CD4-positive, alpha-beta T cell (primary cell): ENCODE results near the gene ESD. TPM values are rescaled to one million over a fixed set of nuclear protein-coding genes. Genes with fewer than 3 reads are reported as not detected.

Experiments used
- ATAC-seq: fragments of 200-7000 bp; cut with Tn5 transposase; one replicate; pipeline ENCODE4 v1.10.0; 2022; ENCODE audit warnings: mild to moderate bottlenecking; ENCODE audit not compliant: poor library complexity
- CTCF ChIA-PET: fragments of 350-600 bp; sonication (Branson Sonifier 250); formaldehyde crosslinking; loops from one replicate; lab custom pipeline; 2021; ENCODE audit warnings: antibody characterized with exemption, inconsistent platforms; lab: Charles Lee
- POLR2A ChIA-PET: fragments of 350-600 bp; sonication (Branson Sonifier 250); formaldehyde crosslinking; loops from one replicate; lab custom pipeline; 2021; ENCODE audit warnings: antibody characterized with exemption, inconsistent platforms; lab: Charles Lee
- DNase-seq, 14 experiments: peaks; one replicate each; pipeline ENCODE4 v3.0.0-alpha.2; 2013 to 2020; ENCODE audit warnings: mixed read lengths in 2 of 14
- H3K27ac ChIP-seq, 2 donors: one replicate each; pipeline versions ENCODE4 v1.5.1 to v1.7.0; 2013; ENCODE audit warnings: low read length in 2 of 2, low read depth in 1 of 2, mild to moderate bottlenecking in 1 of 2
- H3K27me3 ChIP-seq, 2 experiments: 1 replicate in 1 of 2; 2 replicates in 1 of 2; pipeline versions ENCODE4 v1.6.1 to v1.7.0; 2013; ENCODE audit warnings: low read length in 2 of 2, control low read depth in 1 of 2, mild to moderate bottlenecking in 1 of 2, moderate library complexity in 1 of 2; ENCODE audit not compliant: insufficient read depth in 2 of 2, control insufficient read depth in 1 of 2
- H3K36me3 ChIP-seq: one replicate; pipeline ENCODE4 v1.6.1; 2013; ENCODE audit warnings: low read length, control low read depth; ENCODE audit not compliant: insufficient read depth
- H3K4me1 ChIP-seq: one replicate; pipeline ENCODE4 v1.6.1; 2013; ENCODE audit warnings: low read length, control low read depth; ENCODE audit not compliant: insufficient read depth
- H3K4me3 ChIP-seq: one replicate; pipeline ENCODE4 v1.5.1; 2013; ENCODE audit warnings: mild to moderate bottlenecking, low read length, moderate library complexity
- H3K9me3 ChIP-seq, 2 experiments: 1 replicate in 1 of 2; 2 replicates in 1 of 2; pipeline versions ENCODE4 v1.6.1 to v1.7.0; 2013; ENCODE audit warnings: low read length in 2 of 2, mild to moderate bottlenecking in 2 of 2, control low read depth in 1 of 2, moderate library complexity in 1 of 2; ENCODE audit not compliant: control insufficient read depth in 1 of 2, insufficient read depth in 1 of 2
- H3K27ac Mint-ChIP-seq: one replicate; pipeline ENCODE4 v1.8.0; 2020; ENCODE audit warnings: mixed read lengths
- H3K27me3 Mint-ChIP-seq: one replicate; pipeline ENCODE4 v1.8.0; 2021; ENCODE audit warnings: mixed read lengths
- H3K36me3 Mint-ChIP-seq: one replicate; pipeline ENCODE4 v1.8.0; 2021; ENCODE audit warnings: low read depth, mixed read lengths
- H3K4me1 Mint-ChIP-seq: one replicate; pipeline ENCODE4 v1.8.0; 2021; ENCODE audit warnings: low read depth, mixed read lengths
- H3K4me3 Mint-ChIP-seq: one replicate; pipeline ENCODE4 v1.8.0; 2020; ENCODE audit warnings: mild to moderate bottlenecking, mixed read lengths
- H3K9me3 Mint-ChIP-seq: one replicate; pipeline ENCODE4 v1.8.0; 2020; ENCODE audit warnings: mixed read lengths
- intact Hi-C, 2 experiments: fragments of 100-400 bp; cut with DNase I in 1 of 2; cut with micrococcal nuclease in 1 of 2; formaldehyde crosslinking; loops; one replicate each; pipeline versions ENCODE4 v1.15.1 to v1.9.0; 2023 to 2025; cut with DNase I, micrococcal nuclease
- polyA plus RNA-seq, 2 donors: library from polyadenylated mRNA; unstranded; fragments of 120-200 nt; gene quantifications; one replicate each; pipeline ENCODE4 v1.2.1, GENCODE V29; 2013
- total RNA-seq, 174 experiments: library from RNA in 2 of 174; stranded (reverse) in 2 of 174; gene quantifications; one replicate each; pipeline ENCODE4 v1.2.3 and lab custom pipeline; 2021 to 2026
- TF ChIP-seq, protein P1 (sequence below): fragments of 200-600 bp; IDR thresholded peaks from one replicate; pipeline ENCODE4 v1.8.0; 2022; ENCODE audit warnings: antibody characterized with exemption, mild to moderate bottlenecking

The ESD gene, protein sequence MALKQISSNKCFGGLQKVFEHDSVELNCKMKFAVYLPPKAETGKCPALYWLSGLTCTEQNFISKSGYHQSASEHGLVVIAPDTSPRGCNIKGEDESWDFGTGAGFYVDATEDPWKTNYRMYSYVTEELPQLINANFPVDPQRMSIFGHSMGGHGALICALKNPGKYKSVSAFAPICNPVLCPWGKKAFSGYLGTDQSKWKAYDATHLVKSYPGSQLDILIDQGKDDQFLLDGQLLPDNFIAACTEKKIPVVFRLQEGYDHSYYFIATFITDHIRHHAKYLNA
- 10 to 100 TPM; 30.8 to 34.1 TPM for total RNA-seq
- polyA plus RNA-seq (2013, experiment 1 of 2), result 76.5 TPM
- 73.1 TPM for polyA plus RNA-seq (2013, experiment 2 of 2)
- 30.8 to 158 (median 76.1) reads per million in 172 experiments for total RNA-seq (lab: John Stamatoyannopoulos, UW)

DNA sequence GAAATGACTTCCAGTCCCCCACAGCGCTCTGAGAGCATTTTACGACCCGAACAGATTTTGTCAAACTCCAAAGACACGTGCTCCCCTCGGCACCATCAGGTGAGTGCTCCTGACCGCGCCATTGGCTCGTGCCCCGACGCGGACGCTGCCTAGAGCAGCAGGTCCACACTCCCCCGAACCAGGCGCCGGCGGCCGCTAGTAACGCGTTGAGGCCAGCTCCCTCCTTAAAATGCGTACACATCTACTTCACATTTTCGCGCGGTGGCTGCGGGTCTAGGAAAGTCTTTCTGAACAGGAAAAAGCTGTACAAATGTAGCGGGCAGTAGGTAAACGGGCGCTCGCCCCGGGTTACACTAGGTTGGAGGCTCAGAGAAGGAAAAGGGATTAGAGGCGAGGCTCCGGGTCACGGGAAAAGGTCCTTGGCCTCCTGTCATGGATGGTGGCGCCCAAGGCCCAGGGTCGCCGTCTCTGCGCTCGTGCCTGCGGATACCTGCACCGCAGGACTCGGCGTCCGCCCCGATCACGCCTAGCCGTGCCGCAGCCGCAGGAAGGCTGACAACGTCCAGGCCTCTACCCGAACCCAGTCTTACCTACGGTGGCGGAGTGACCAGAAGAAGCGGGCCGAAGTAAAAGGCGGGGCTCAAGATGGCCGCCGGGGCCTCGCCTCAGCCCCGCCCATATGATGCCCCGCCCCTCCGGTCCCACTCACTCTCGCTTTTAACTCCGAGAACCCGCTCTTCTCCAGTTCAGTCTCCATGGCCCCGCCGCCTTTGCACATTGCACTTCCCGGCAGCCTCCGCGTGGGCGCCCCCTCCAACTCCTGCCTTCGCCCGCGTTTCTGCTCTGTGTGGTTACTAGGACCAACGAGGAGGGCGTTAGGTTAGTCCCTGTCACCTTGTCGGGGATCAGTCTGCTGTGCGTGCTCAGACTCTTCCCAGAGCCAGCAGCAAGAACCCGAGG is at the start of gene ESD:
Gene ESD, minus strand, starts transcription at position 647 of the 960 bp plus-strand sequence. CDS start 5,748 bp downstream, outside the sequence.
- no peaks in the 10 kb centered on the region for H3K27me3 ChIP-seq
- H3K36me3 ChIP-seq, result no peaks in the 10 kb centered on the region
- Mint-ChIP-seq H3K9me3 (no peaks in the 10 kb centered on the region), H3K27ac (peak within 1 kb of the TSS; percentile 94), H3K4me1 (peaks cover 43% of the 10 kb centered on the region), H3K36me3 (peaks cover 28% of the 10 kb centered on the region), H3K4me3 (peak within 1 kb of the TSS; percentile 89), H3K27me3 (no peaks in the 10 kb centered on the region)
- no peaks in the 10 kb centered on the region for H3K9me3 ChIP-seq
- peak within 1 kb of the TSS; percentile 71 to 83 for H3K27ac ChIP-seq
- DNase-seq (peak; percentile 80 to 96 (median 88)), ATAC-seq (peak; percentile 93)
- TF ChIP-seq, protein P1, sequence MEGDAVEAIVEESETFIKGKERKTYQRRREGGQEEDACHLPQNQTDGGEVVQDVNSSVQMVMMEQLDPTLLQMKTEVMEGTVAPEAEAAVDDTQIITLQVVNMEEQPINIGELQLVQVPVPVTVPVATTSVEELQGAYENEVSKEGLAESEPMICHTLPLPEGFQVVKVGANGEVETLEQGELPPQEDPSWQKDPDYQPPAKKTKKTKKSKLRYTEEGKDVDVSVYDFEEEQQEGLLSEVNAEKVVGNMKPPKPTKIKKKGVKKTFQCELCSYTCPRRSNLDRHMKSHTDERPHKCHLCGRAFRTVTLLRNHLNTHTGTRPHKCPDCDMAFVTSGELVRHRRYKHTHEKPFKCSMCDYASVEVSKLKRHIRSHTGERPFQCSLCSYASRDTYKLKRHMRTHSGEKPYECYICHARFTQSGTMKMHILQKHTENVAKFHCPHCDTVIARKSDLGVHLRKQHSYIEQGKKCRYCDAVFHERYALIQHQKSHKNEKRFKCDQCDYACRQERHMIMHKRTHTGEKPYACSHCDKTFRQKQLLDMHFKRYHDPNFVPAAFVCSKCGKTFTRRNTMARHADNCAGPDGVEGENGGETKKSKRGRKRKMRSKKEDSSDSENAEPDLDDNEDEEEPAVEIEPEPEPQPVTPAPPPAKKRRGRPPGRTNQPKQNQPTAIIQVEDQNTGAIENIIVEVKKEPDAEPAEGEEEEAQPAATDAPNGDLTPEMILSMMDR, result no peak
- H3K4me3 ChIP-seq, result peak within 1 kb of the TSS; percentile 93
- intact Hi-C loops, result loop anchor here (1.0 to 10.0 kb wide), 4 partner anchors 45 to 1879 kb away; no protein-coding TSS in a partner anchor
- peaks cover 25% of the 10 kb centered on the region for H3K4me1 ChIP-seq
- ChIA-PET CTCF (no interaction called here), POLR2A (interaction anchor here (1.1 to 1.7 kb wide), 5 partner anchors 12 to 244 kb away, joined by 3 to 5 read pairs (median 4); partner anchors contain the start of gene LRCH1)

DNA sequence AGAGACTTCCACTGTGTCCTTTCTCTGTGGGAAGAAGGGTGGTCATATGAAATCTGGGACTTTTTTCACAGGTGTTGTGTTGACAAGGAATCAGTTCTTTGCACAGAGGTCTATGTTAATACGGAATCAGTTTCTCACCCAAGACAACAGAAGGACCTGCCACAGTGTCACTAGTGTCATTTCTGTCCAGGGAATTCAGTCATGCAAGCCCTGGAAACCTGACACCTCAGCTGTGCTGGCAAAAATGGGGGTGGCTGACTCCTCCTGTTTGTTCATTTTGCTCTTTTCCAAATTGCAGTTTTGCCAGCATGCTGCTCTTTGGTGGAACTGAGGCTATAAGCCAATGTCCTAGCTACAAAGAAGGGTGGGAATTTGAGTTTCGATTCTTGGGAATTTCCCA is 49.8 kb upstream of the ESD start:
- no peaks in the 10 kb centered on the region for H3K9me3 Mint-ChIP-seq
- Histone ChIP-seq H3K27me3 (peaks cover 0 to 5% of the 10 kb centered on the region in 2 experiments), H3K4me1 (no peaks in the 10 kb centered on the region), H3K9me3 (no peaks in the 10 kb centered on the region), H3K4me3 (no peak overlapping the region), H3K36me3 (no peaks in the 10 kb centered on the region), H3K27ac (no peak overlapping the region)
- TF ChIP-seq, protein P1, result no peak
- ATAC-seq, result no peak
- H3K36me3 Mint-ChIP-seq, result no peaks in the 10 kb centered on the region
- no peak overlapping the region for H3K27ac Mint-ChIP-seq
- H3K27me3 Mint-ChIP-seq, result peaks cover 9% of the 10 kb centered on the region
- POLR2A ChIA-PET, result no interaction called here
- no peak overlapping the region for H3K4me3 Mint-ChIP-seq
- intact Hi-C loops, result no loop called here
- no peaks in the 10 kb centered on the region for H3K4me1 Mint-ChIP-seq
- CTCF ChIA-PET, result no interaction called here
- no peak for DNase-seq

DNA sequence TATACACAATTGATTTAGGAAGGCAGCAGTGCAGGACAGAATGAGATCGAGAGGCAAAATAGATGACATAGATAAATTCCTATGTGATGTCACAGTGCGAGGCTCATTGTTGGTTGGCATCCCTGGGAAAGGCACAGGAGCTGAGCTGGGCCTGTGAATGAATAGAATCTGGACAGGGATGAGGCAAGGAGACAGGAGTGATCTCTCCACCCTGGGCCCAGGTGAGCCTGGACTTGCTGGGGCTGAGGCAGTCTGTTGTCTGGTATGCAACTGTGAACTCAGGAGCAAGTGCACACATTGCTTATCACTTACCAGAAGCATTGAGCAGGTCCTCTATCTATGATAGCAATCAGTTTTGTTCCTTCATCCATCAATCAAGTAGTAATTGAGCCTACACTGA is 48.2 kb upstream of the ESD start:
- no peaks in the 10 kb centered on the region for H3K9me3 Mint-ChIP-seq
- H3K27ac ChIP-seq, result no peak overlapping the region
- CTCF ChIA-PET, result no interaction called here
- intact Hi-C loops, result no loop called here
- no peaks in the 10 kb centered on the region for H3K36me3 ChIP-seq
- POLR2A ChIA-PET, result no interaction called here
- no peaks in the 10 kb centered on the region for H3K4me1 ChIP-seq
- no peak for DNase-seq
- no peaks in the 10 kb centered on the region for H3K27me3 ChIP-seq
- H3K27me3 Mint-ChIP-seq, result no peaks in the 10 kb centered on the region
- ATAC-seq, result no peak
- H3K9me3 ChIP-seq, result no peaks in the 10 kb centered on the region
- H3K4me3 Mint-ChIP-seq, result no peak overlapping the region
- H3K4me3 ChIP-seq, result no peak overlapping the region
- H3K27ac Mint-ChIP-seq, result no peak overlapping the region
- no peaks in the 10 kb centered on the region for H3K4me1 Mint-ChIP-seq
- H3K36me3 Mint-ChIP-seq, result no peaks in the 10 kb centered on the region
- TF ChIP-seq, protein P1, result no peak
